ENCODE data around the gene CCDC69. TPM values are rescaled to one million over a fixed set of nuclear protein-coding genes. Genes with fewer than 3 reads are reported as not detected.
A peak's percentile ranks its signal among the peaks of the same experiment; 100 is the strongest.

The CCDC69 gene
- total RNA-seq, 1 donor from 2014 or later = 20.0 TPM

- DNase-seq (ENCODE audit: low spot score) = peak; percentile 86
Observed at GRCh38 chr5:151164687-151165392, 59.1 kb downstream of the CCDC69 start.

- no peak for DNase-seq (ENCODE audit: low spot score)
Observed at GRCh38 chr5:151162776-151163175, 61.1 kb downstream of the CCDC69 start.

GRCh38 chr5:151159649-151160373, 64.1 kb downstream of the CCDC69 start:
- no peak for DNase-seq (ENCODE audit: low spot score)

GRCh38 chr5:151158287-151158661, 65.6 kb downstream of the CCDC69 start:
- DNase-seq (ENCODE audit: low spot score) = no peak

GRCh38 chr5:151157426-151158286, 66.2 kb downstream of the CCDC69 start, which contains the start of gene ANXA6:
ANXA6 (minus strand) TSS chr5:151157779; CDS start chr5:151147901, 9,878 bp downstream.
- DNase-seq (ENCODE audit: low spot score) = peak; percentile 90

- peak; percentile 44 for DNase-seq (ENCODE audit: low spot score)
Observed at GRCh38 chr5:151156507-151157420, 67.1 kb downstream of the CCDC69 start.

- peak; percentile 90 for DNase-seq (ENCODE audit: low spot score)
Observed at GRCh38 chr5:151155775-151156506, 68.0 kb downstream of the CCDC69 start.

- DNase-seq (ENCODE audit: low spot score) = no peak
Observed at GRCh38 chr5:151154931-151155774, 68.7 kb downstream of the CCDC69 start.

- no peak for DNase-seq (ENCODE audit: low spot score)
Observed at GRCh38 chr5:151153766-151154272, 70.1 kb downstream of the CCDC69 start.

- no peak for DNase-seq (ENCODE audit: low spot score)
Observed at GRCh38 chr5:151153300-151153699, 70.6 kb downstream of the CCDC69 start.

- DNase-seq (ENCODE audit: low spot score) = peak; percentile 35
Observed at GRCh38 chr5:151151793-151152192, 72.1 kb downstream of the CCDC69 start.

GRCh38 chr5:151151263-151151660, 72.6 kb downstream of the CCDC69 start:
- DNase-seq (ENCODE audit: low spot score) = no peak

GRCh38 chr5:151150471-151151262, 73.2 kb downstream of the CCDC69 start:
- DNase-seq (ENCODE audit: low spot score) = peak; percentile 90

GRCh38 chr5:151148583-151148982, 75.3 kb downstream of the CCDC69 start:
- DNase-seq (ENCODE audit: low spot score) = no peak

- no peak for DNase-seq (ENCODE audit: low spot score)
Observed at GRCh38 chr5:151147033-151147432, 76.9 kb downstream of the CCDC69 start.

GRCh38 chr5:151146061-151146460, 77.8 kb downstream of the CCDC69 start:
- DNase-seq (ENCODE audit: low spot score) = no peak

- no peak for DNase-seq (ENCODE audit: low spot score)
Observed at GRCh38 chr5:151144922-151145321, 79.0 kb downstream of the CCDC69 start.

- no peak for DNase-seq (ENCODE audit: low spot score)
Observed at GRCh38 chr5:151144275-151144674, 79.6 kb downstream of the CCDC69 start.
